Esophagus muscularis mucosa (tissue), 4 donors: ENCODE data around the gene MEGF8. TPM values are rescaled to one million over a fixed set of nuclear protein-coding genes. Genes with fewer than 3 reads are reported as not detected.

Source experiments
- DNase-seq: peaks from one replicate; pipeline ENCODE4 v3.0.0-alpha.2; 2017; ENCODE audit errors: extremely low spot score
- H3K27ac ChIP-seq, 4 donors: fragments of 200-600 bp; sonication (generic); replicated peaks in 1 of 4; 1 replicate in 3 of 4; 2 replicates in 1 of 4; pipeline ENCODE4 v1.5.1; 2016 to 2019; ENCODE audit warnings: mild to moderate bottlenecking in 1 of 4
- H3K27me3 ChIP-seq, 4 donors: fragments of 200-600 bp; sonication (generic); one replicate each; pipeline versions ENCODE4 v1.5.1 to v1.6.0; 2016 to 2019
- H3K36me3 ChIP-seq, 4 donors: fragments of 200-600 bp; sonication (generic); one replicate each; pipeline ENCODE4 v1.5.1; 2016 to 2019
- H3K4me1 ChIP-seq, 4 donors: fragments of 200-600 bp; sonication (generic); one replicate each; pipeline ENCODE4 v1.5.1; 2016 to 2019
- H3K4me3 ChIP-seq, 4 donors: fragments of 200-600 bp; sonication (generic); 1 replicate in 2 of 4; 2 replicates in 2 of 4; pipeline ENCODE4 v1.5.1; 2016 to 2019; ENCODE audit warnings: mild to moderate bottlenecking in 4 of 4, moderate library complexity in 1 of 4
- H3K9me3 ChIP-seq, 4 donors: fragments of 200-600 bp; sonication (generic); 1 replicate in 3 of 4; 2 replicates in 1 of 4; pipeline ENCODE4 v1.5.1; 2016 to 2019
- CTCF ChIP-seq, 3 experiments: fragments of 200-600 bp in 2 of 3; fragments of 450-650 bp in 1 of 3; sonication (generic) in 2 of 3; IDR thresholded peaks; one replicate each; pipeline ENCODE4 v1.5.1; 2017 to 2019; ENCODE audit warnings: antibody characterized with exemption in 3 of 3, mild to moderate bottlenecking in 2 of 3, moderate library complexity in 1 of 3
- EP300 ChIP-seq: sonication (generic); formaldehyde crosslinking; IDR thresholded peaks from one replicate; pipeline ENCODE4 v1.6.1; 2017; ENCODE audit warnings: antibody characterized with exemption
- POLR2A ChIP-seq: fragments of 450-650 bp; IDR thresholded peaks from one replicate; pipeline ENCODE4 v1.6.1; 2017; ENCODE audit warnings: antibody characterized with exemption, moderate library complexity, mild to moderate bottlenecking, low read depth
- POLR2AphosphoS5 ChIP-seq, 2 donors: sonication (generic); formaldehyde crosslinking; IDR thresholded peaks; one replicate each; pipeline ENCODE4 v1.6.1; 2017; ENCODE audit warnings: antibody characterized with exemption in 2 of 2
- WGBS: methylation state at CpG from one replicate; pipeline ENCODE4 v1.1.5; 2018; 5-methylcytosine and 5-hydroxymethylcytosine counted together
- intact Hi-C: fragments of 100-400 bp; cut with DNase I; formaldehyde crosslinking; loops from one replicate; pipeline ENCODE4 v1.15.1; 2023
- total RNA-seq, 4 donors: library from RNA; depleted of rRNA; stranded (reverse); fragments of >200 nt; gene quantifications; one replicate each; pipeline versions ENCODE4 v1.1.0 to v1.2.1, GENCODE V29; 2016

MEGF8 gene
- total RNA-seq, 4 donors from 2014 or later, result 18.2 to 46.2 (median 25.5) TPM

GRCh38 chr19:42376177-42376555 is 50.7 kb downstream of the MEGF8 start:
- no peak overlapping the region for H3K4me3 ChIP-seq
- no peak for DNase-seq
- WGBS, result 90% methylated on average over 9 of the region's 17 CpGs
- intact Hi-C loops, result no loop called here
- H3K27me3 ChIP-seq, result no peaks in the 10 kb centered on the region
- no peak overlapping the region for H3K27ac ChIP-seq
- no peaks in the 10 kb centered on the region for H3K9me3 ChIP-seq
- H3K4me1 ChIP-seq, result no peaks in the 10 kb centered on the region
- peaks cover 5 to 56% (median 31%) of the 10 kb centered on the region in 4 donors for H3K36me3 ChIP-seq
- TF ChIP-seq POLR2AphosphoS5 (IDR thresholded peaks at IDR 0.05), result no peak
- no peak for TF ChIP-seq CTCF (IDR thresholded peaks at IDR 0.05)
- no peak for TF ChIP-seq POLR2A
- no peak for TF ChIP-seq EP300

GRCh38 chr19:42378225-42379215 is 53.1 kb downstream of the MEGF8 start:
- Histone ChIP-seq H3K27me3 (peaks cover 0 to 18% (median 0%) of the 10 kb centered on the region in 4 donors), H3K9me3 (no peaks in the 10 kb centered on the region), H3K4me1 (no peaks in the 10 kb centered on the region), H3K4me3 (no peak overlapping the region), H3K27ac (no peak overlapping the region), H3K36me3 (peaks cover 0 to 33% (median 23%) of the 10 kb centered on the region in 4 donors)
- intact Hi-C loops, result no loop called here
- no peak for TF ChIP-seq POLR2AphosphoS5 (IDR thresholded peaks at IDR 0.05)
- TF ChIP-seq EP300, result no peak
- no peak for TF ChIP-seq CTCF (IDR thresholded peaks at IDR 0.05)
- TF ChIP-seq POLR2A, result no peak
- no peak for DNase-seq
- WGBS, result 74% methylated on average over 16 of the region's 17 CpGs

- H3K27ac ChIP-seq, result no peak overlapping the region
- H3K4me1 ChIP-seq, result no peaks in the 10 kb centered on the region
- peaks cover 0 to 34% (median 2%) of the 10 kb centered on the region in 4 donors for H3K27me3 ChIP-seq
- no peak for DNase-seq
- TF ChIP-seq EP300 (no peak), POLR2AphosphoS5 (IDR thresholded peaks at IDR 0.05) (no peak), CTCF (IDR thresholded peaks at IDR 0.05) (no peak), POLR2A (no peak)
- no peak overlapping the region for H3K4me3 ChIP-seq
- no peaks in the 10 kb centered on the region for H3K9me3 ChIP-seq
- peaks cover 0 to 18% (median 16%) of the 10 kb centered on the region in 4 donors for H3K36me3 ChIP-seq
- intact Hi-C loops, result no loop called here
- WGBS, result 80% methylated on average over 6 of the region's 6 CpGs
These were observed 54.7 kb downstream of the MEGF8 start for GRCh38 chr19:42380155-42380554.

- no peaks in the 10 kb centered on the region for H3K9me3 ChIP-seq
- peaks cover 0 to 91% (median 24%) of the 10 kb centered on the region in 4 donors for H3K27me3 ChIP-seq
- H3K4me3 ChIP-seq, result peak overlapping the region; percentile 42 to 57 (median 46)
- H3K4me1 ChIP-seq, result peaks cover 5 to 10% (median 10%) of the 10 kb centered on the region in 4 donors
- 2% methylated on average over 35 of the region's 48 CpGs for WGBS
- no peak for TF ChIP-seq EP300
- no peak for TF ChIP-seq POLR2AphosphoS5 (IDR thresholded peaks at IDR 0.05)
- no peak for TF ChIP-seq POLR2A
- peak; percentile 30 to 61 (median 31) for TF ChIP-seq CTCF (IDR thresholded peaks at IDR 0.05)
- no peak for DNase-seq
- peak overlapping the region in 1 of 4 donors; percentile 12 for H3K27ac ChIP-seq
- intact Hi-C loops, result no loop called here
- H3K36me3 ChIP-seq, result no peaks in the 10 kb centered on the region
These were observed 61.7 kb downstream of the MEGF8 start for GRCh38 chr19:42386974-42387707.
